Spleen (tissue), 11 donors: ENCODE results near the gene UNC79. TPM values are rescaled to one million over a fixed set of nuclear protein-coding genes. Genes with fewer than 3 reads are reported as not detected.

Experiments used
- DNase-seq: peaks from one replicate; pipeline ENCODE4 v3.0.0-alpha.2; 2020
- H3K27ac ChIP-seq, 8 donors: fragments of 200-600 bp; sonication (generic) in 7 of 8; 1 replicate in 4 of 8; 2 replicates in 4 of 8; pipeline versions ENCODE4 v1.5.0 to v1.8.0; 2016 to 2021; ENCODE audit warnings: inconsistent platforms in 4 of 8, mild to moderate bottlenecking in 4 of 8, moderate library complexity in 1 of 8
- H3K27me3 ChIP-seq, 7 donors: fragments of 200-600 bp; sonication (generic) in 6 of 7; replicated peaks in 1 of 7; 1 replicate in 4 of 7; 2 replicates in 3 of 7; pipeline versions ENCODE4 v1.5.0 to v1.8.0; 2016 to 2021; ENCODE audit warnings: inconsistent platforms in 3 of 7, mild to moderate bottlenecking in 1 of 7
- H3K36me3 ChIP-seq, 6 donors: fragments of 200-600 bp; sonication (generic) in 5 of 6; 1 replicate in 4 of 6; 2 replicates in 2 of 6; pipeline versions ENCODE4 v1.5.0 to v1.8.0; 2016 to 2021; ENCODE audit warnings: inconsistent platforms in 2 of 6
- H3K4me1 ChIP-seq, 6 donors: fragments of 200-600 bp; sonication (generic) in 5 of 6; 1 replicate in 3 of 6; 2 replicates in 3 of 6; pipeline versions ENCODE4 v1.5.0 to v1.8.0; 2016 to 2021; ENCODE audit warnings: inconsistent platforms in 3 of 6
- H3K4me3 ChIP-seq, 8 donors: fragments of 200-600 bp; sonication (generic) in 7 of 8; 1 replicate in 4 of 8; 2 replicates in 4 of 8; pipeline versions ENCODE4 v1.5.0 to v1.8.0; 2016 to 2021; ENCODE audit warnings: inconsistent platforms in 4 of 8, mild to moderate bottlenecking in 4 of 8, moderate library complexity in 2 of 8
- H3K9me3 ChIP-seq, 8 donors: fragments of 200-600 bp; sonication (generic) in 7 of 8; 1 replicate in 4 of 8; 2 replicates in 4 of 8; pipeline versions ENCODE4 v1.5.0 to v1.8.0; 2016 to 2021; ENCODE audit warnings: inconsistent platforms in 4 of 8
- POLR2A ChIP-seq, 3 donors: fragments of 450-650 bp; IDR thresholded peaks; one replicate each; pipeline ENCODE4 v1.5.1; 2017; ENCODE audit warnings: antibody characterized with exemption in 3 of 3, mild to moderate bottlenecking in 1 of 3
- POLR2AphosphoS5 ChIP-seq, 3 donors: sonication (generic); formaldehyde crosslinking; IDR thresholded peaks; one replicate each; pipeline ENCODE4 v1.5.1; 2017; ENCODE audit warnings: antibody characterized with exemption in 3 of 3
- WGBS, 5 donors: extraction: QIAGEN DNeasy Blood & Tissue Kit in 3 of 5; methylation state at CpG; one replicate each; pipeline versions ENCODE4 v1.1.5 to v1.1.7; 2013 to 2018; 5-methylcytosine and 5-hydroxymethylcytosine counted together
- intact Hi-C: fragments of 100-400 bp; cut with DNase I; formaldehyde crosslinking; loops from one replicate; pipeline ENCODE4 v1.15.0; 2023; ENCODE audit warnings: low total_unique reads
- polyA plus RNA-seq, 3 donors: library from polyadenylated mRNA; stranded (reverse); fragments of 200-250 nt; gene quantifications; one replicate each; pipeline ENCODE4 v1.2.1, GENCODE V29; 2013
- total RNA-seq, 7 donors: library from RNA; depleted of rRNA in 3 of 7; stranded (reverse); fragments of >200 nt in 3 of 7; fragmentation: NEBNext Ultra II Directional in 4 of 7; extraction: Animal tissue kit (Norgen Biotek cat#: 25700) in 4 of 7; gene quantifications; one replicate each; pipeline versions ENCODE4 v1.1.0 to v1.2.1, GENCODE V29; 2016 to 2021
- TF ChIP-seq, protein P1 (sequence below), 11 experiments: fragments of 200-600 bp in 7 of 11; fragments of 450-650 bp in 4 of 11; sonication (generic) in 4 of 11; IDR thresholded peaks in 8 of 11; conservative IDR thresholded peaks in 3 of 11; 1 replicate in 7 of 11; 2 replicates in 4 of 11; pipeline versions ENCODE4 v1.4.0 to v1.8.0; 2016 to 2021; ENCODE audit warnings: antibody characterized with exemption in 11 of 11, inconsistent platforms in 4 of 11, mild to moderate bottlenecking in 1 of 11
- donor health status: healthy with polysubstance abuse.
- donor health status: DM: no; HTN: no; CAD: no; lungs with moderate emphysema.
- donor health status: DM: no; HTN: no; CAD: no.
- donor health status: Bipolar disorder and iron deficiency.
- donor health status: healthy.
- donor health status: DM: no; HTN: no; CAD: no.
- donor health status: DM: yes; HTN: yes; CAD: no.

Gene UNC79
- total and polyA plus RNA-seq, 10 donors: 0.03 to 0.24 (median 0.08) TPM; not detected in 2

- 83 to 97% (median 92%) methylated on average over 1 of the region's 1 CpG for WGBS, 5 donors
- H3K27ac ChIP-seq: no peak overlapping the region
- intact Hi-C loops: no loop called here
- no peak overlapping the region for H3K4me3 ChIP-seq
- DNase-seq: no peak
- H3K4me1 ChIP-seq: peaks cover 0 to 19% (median 9%) of the 10 kb centered on the region in 6 donors
- TF ChIP-seq, protein P1, sequence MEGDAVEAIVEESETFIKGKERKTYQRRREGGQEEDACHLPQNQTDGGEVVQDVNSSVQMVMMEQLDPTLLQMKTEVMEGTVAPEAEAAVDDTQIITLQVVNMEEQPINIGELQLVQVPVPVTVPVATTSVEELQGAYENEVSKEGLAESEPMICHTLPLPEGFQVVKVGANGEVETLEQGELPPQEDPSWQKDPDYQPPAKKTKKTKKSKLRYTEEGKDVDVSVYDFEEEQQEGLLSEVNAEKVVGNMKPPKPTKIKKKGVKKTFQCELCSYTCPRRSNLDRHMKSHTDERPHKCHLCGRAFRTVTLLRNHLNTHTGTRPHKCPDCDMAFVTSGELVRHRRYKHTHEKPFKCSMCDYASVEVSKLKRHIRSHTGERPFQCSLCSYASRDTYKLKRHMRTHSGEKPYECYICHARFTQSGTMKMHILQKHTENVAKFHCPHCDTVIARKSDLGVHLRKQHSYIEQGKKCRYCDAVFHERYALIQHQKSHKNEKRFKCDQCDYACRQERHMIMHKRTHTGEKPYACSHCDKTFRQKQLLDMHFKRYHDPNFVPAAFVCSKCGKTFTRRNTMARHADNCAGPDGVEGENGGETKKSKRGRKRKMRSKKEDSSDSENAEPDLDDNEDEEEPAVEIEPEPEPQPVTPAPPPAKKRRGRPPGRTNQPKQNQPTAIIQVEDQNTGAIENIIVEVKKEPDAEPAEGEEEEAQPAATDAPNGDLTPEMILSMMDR (IDR thresholded peaks at IDR 0.05 in 8 of 11, conservative IDR thresholded peaks at IDR 0.05 in 3 of 11): no peak
- TF ChIP-seq POLR2A (IDR thresholded peaks at IDR 0.05): no peak
- TF ChIP-seq POLR2AphosphoS5 (IDR thresholded peaks at IDR 0.05): no peak
- no peaks in the 10 kb centered on the region for H3K9me3 ChIP-seq
- H3K36me3 ChIP-seq: no peaks in the 10 kb centered on the region
- H3K27me3 ChIP-seq: no peaks in the 10 kb centered on the region
Measured at GRCh38 chr14:93528884-93529558, 98.3 kb downstream of the UNC79 start.

- no peaks in the 10 kb centered on the region for H3K27me3 ChIP-seq
- H3K4me3 ChIP-seq: no peak overlapping the region
- TF ChIP-seq POLR2AphosphoS5 (IDR thresholded peaks at IDR 0.05) (no peak), POLR2A (IDR thresholded peaks at IDR 0.05) (no peak)
- TF ChIP-seq, protein P1 (IDR thresholded peaks at IDR 0.05 in 8 of 11, conservative IDR thresholded peaks at IDR 0.05 in 3 of 11): no peak
- intact Hi-C loops: no loop called here
- WGBS, 5 donors: 74 to 95% (median 83%) methylated on average over 1 of the region's 1 CpG
- H3K9me3 ChIP-seq: no peaks in the 10 kb centered on the region
- no peaks in the 10 kb centered on the region for H3K36me3 ChIP-seq
- no peak for DNase-seq
- H3K4me1 ChIP-seq: peaks cover 0 to 24% (median 11%) of the 10 kb centered on the region in 6 donors
- H3K27ac ChIP-seq: no peak overlapping the region
Measured at GRCh38 chr14:93531644-93532043, 100.9 kb downstream of the UNC79 start.

- no peak for DNase-seq
Measured at GRCh38 chr14:93532541-93532940, 101.8 kb downstream of the UNC79 start.

DNA sequence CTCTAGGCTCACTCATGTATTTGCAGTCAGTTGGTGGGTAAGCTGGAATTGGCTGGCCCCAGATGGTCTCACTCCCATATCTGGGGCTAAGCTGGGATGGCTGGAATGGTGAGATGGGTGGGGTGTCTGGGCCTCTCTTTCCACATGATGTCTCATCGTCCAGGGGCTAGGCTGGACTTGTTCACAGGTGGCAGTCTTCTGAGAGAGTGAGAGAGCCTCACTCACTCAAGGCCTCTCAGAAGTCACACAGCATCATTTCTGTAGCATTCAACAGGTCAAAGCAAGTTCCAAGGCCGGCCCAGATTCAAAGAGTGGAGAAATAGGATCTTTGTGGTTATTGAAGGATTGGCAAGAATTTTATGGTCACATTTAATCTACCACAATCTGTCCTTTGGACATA lies 102.7 kb downstream of the UNC79 start:
- intact Hi-C loops: no loop called here
- DNase-seq: no peak
- Histone ChIP-seq H3K4me3 (no peak overlapping the region), H3K27me3 (no peaks in the 10 kb centered on the region), H3K4me1 (peaks cover 0 to 24% (median 11%) of the 10 kb centered on the region in 6 donors), H3K9me3 (no peaks in the 10 kb centered on the region), H3K36me3 (no peaks in the 10 kb centered on the region), H3K27ac (no peak overlapping the region)
- 70 to 91% (median 86%) methylated on average over 2 of the region's 2 CpGs for WGBS, 5 donors
- no peak for TF ChIP-seq POLR2A (IDR thresholded peaks at IDR 0.05)
- TF ChIP-seq, protein P1 (IDR thresholded peaks at IDR 0.05 in 8 of 11, conservative IDR thresholded peaks at IDR 0.05 in 3 of 11): no peak
- no peak for TF ChIP-seq POLR2AphosphoS5 (IDR thresholded peaks at IDR 0.05)

More at GRCh38 chr14:93532541-93532940, 101.8 kb downstream of the UNC79 start:
- Histone ChIP-seq H3K27ac (no peak overlapping the region), H3K4me3 (no peak overlapping the region), H3K9me3 (no peaks in the 10 kb centered on the region), H3K4me1 (peaks cover 0 to 24% (median 11%) of the 10 kb centered on the region in 6 donors), H3K36me3 (no peaks in the 10 kb centered on the region), H3K27me3 (no peaks in the 10 kb centered on the region)
- intact Hi-C loops: no loop called here
- TF ChIP-seq POLR2AphosphoS5 (IDR thresholded peaks at IDR 0.05) (no peak), POLR2A (IDR thresholded peaks at IDR 0.05) (no peak)
- TF ChIP-seq, protein P1 (IDR thresholded peaks at IDR 0.05 in 8 of 11, conservative IDR thresholded peaks at IDR 0.05 in 3 of 11): no peak
- 27 to 70% (median 33%) methylated on average over 2 of the region's 2 CpGs for WGBS, 5 donors
